ENCODE data around the gene ELAPOR1.
A peak's percentile ranks its signal among the peaks of the same experiment; 100 is the strongest.

ELAPOR1 gene

GRCh38 chr1:109113590-109114341, at the start of gene ELAPOR1:
Gene ELAPOR1, plus strand, starts transcription at chr1:109114115. Its CDS starts 69 bp downstream, at chr1:109114184.
- Mint-ChIP-seq H3K27me3 (peaks cover 14% of the 10 kb centered on the region), H3K4me3 (peak within 1 kb of the TSS; percentile 76), H3K9me3 (no peaks in the 10 kb centered on the region), H3K27ac (peak within 1 kb of the TSS; percentile 76), H3K4me1 (peaks cover 59% of the 10 kb centered on the region), H3K36me3 (ENCODE audit: low read depth) (peaks cover 9% of the 10 kb centered on the region)
- DNase-seq (peak; percentile 73), ATAC-seq (peak; percentile 65)

- H3K4me3 Mint-ChIP-seq, result no peak overlapping the region
- H3K9me3 Mint-ChIP-seq, result no peaks in the 10 kb centered on the region
- H3K4me1 Mint-ChIP-seq, result no peaks in the 10 kb centered on the region
- no peak overlapping the region for H3K27ac Mint-ChIP-seq
- H3K36me3 Mint-ChIP-seq (ENCODE audit: low read depth), result peaks cover 28% of the 10 kb centered on the region
- DNase-seq (no peak), ATAC-seq (no peak)
- H3K27me3 Mint-ChIP-seq, result no peaks in the 10 kb centered on the region
Observed at GRCh38 chr1:109065137-109065536, 48.8 kb upstream of the ELAPOR1 start.

- no peaks in the 10 kb centered on the region for H3K27me3 Mint-ChIP-seq
- peaks cover 2% of the 10 kb centered on the region for H3K4me1 Mint-ChIP-seq
- DNase-seq (no peak), ATAC-seq (no peak)
- H3K9me3 Mint-ChIP-seq, result no peaks in the 10 kb centered on the region
- H3K27ac Mint-ChIP-seq, result no peak overlapping the region
- H3K4me3 Mint-ChIP-seq, result no peak overlapping the region
- peaks cover 26% of the 10 kb centered on the region for H3K36me3 Mint-ChIP-seq (ENCODE audit: low read depth)
Observed at GRCh38 chr1:109067883-109068282, 46.0 kb upstream of the ELAPOR1 start.

- Mint-ChIP-seq H3K27ac (no peak overlapping the region), H3K4me3 (no peak overlapping the region), H3K36me3 (ENCODE audit: low read depth) (peaks cover 24% of the 10 kb centered on the region), H3K9me3 (no peaks in the 10 kb centered on the region), H3K27me3 (no peaks in the 10 kb centered on the region), H3K4me1 (peaks cover 5% of the 10 kb centered on the region)
- ATAC-seq (no peak), DNase-seq (no peak)
Observed at GRCh38 chr1:109069294-109069693, 44.6 kb upstream of the ELAPOR1 start.

GRCh38 chr1:109075531-109076490, 38.1 kb upstream of the ELAPOR1 start, which contains the start of gene TAF13:
Gene TAF13, minus strand, starts transcription at chr1:109076003. Its CDS starts 56 bp downstream, at chr1:109075947.
- H3K9me3 Mint-ChIP-seq, result no peaks in the 10 kb centered on the region
- ATAC-seq (peak; percentile 100), DNase-seq (peak; percentile 92)
- peaks cover 6% of the 10 kb centered on the region for H3K36me3 Mint-ChIP-seq (ENCODE audit: low read depth)
- H3K4me1 Mint-ChIP-seq, result peaks cover 16% of the 10 kb centered on the region
- peak within 1 kb of the TSS; percentile 98 for H3K4me3 Mint-ChIP-seq
- H3K27me3 Mint-ChIP-seq, result no peaks in the 10 kb centered on the region
- peak within 1 kb of the TSS; percentile 95 for H3K27ac Mint-ChIP-seq

GRCh38 chr1:109078317-109078716, 35.6 kb upstream of the ELAPOR1 start:
- ATAC-seq, result no peak
- Mint-ChIP-seq H3K36me3 (ENCODE audit: low read depth) (peaks cover 5% of the 10 kb centered on the region), H3K9me3 (no peaks in the 10 kb centered on the region), H3K4me1 (peaks cover 16% of the 10 kb centered on the region), H3K27ac (no peak overlapping the region), H3K27me3 (no peaks in the 10 kb centered on the region), H3K4me3 (no peak overlapping the region)
- DNase-seq, result no peak

- DNase-seq (no peak), ATAC-seq (no peak)
- Mint-ChIP-seq H3K9me3 (no peaks in the 10 kb centered on the region), H3K4me1 (peaks cover 14% of the 10 kb centered on the region), H3K27ac (no peak overlapping the region), H3K36me3 (ENCODE audit: low read depth) (peaks cover 5% of the 10 kb centered on the region), H3K4me3 (no peak overlapping the region), H3K27me3 (no peaks in the 10 kb centered on the region)
Observed at GRCh38 chr1:109079240-109079622, 34.7 kb upstream of the ELAPOR1 start.

- ATAC-seq, result no peak
- Mint-ChIP-seq H3K27me3 (no peaks in the 10 kb centered on the region), H3K27ac (no peak overlapping the region), H3K36me3 (ENCODE audit: low read depth) (peaks cover 4% of the 10 kb centered on the region), H3K4me1 (peaks cover 8% of the 10 kb centered on the region), H3K9me3 (no peaks in the 10 kb centered on the region), H3K4me3 (no peak overlapping the region)
- DNase-seq, result no peak
Observed at GRCh38 chr1:109080441-109081082, 33.4 kb upstream of the ELAPOR1 start.

GRCh38 chr1:109083501-109083900, 30.4 kb upstream of the ELAPOR1 start:
- no peak for DNase-seq
- Mint-ChIP-seq H3K4me1 (peaks cover 2% of the 10 kb centered on the region), H3K4me3 (no peak overlapping the region), H3K27ac (no peak overlapping the region), H3K36me3 (ENCODE audit: low read depth) (no peaks in the 10 kb centered on the region), H3K9me3 (no peaks in the 10 kb centered on the region), H3K27me3 (no peaks in the 10 kb centered on the region)
- no peak for ATAC-seq

GRCh38 chr1:109083923-109084322, 30.0 kb upstream of the ELAPOR1 start:
- Mint-ChIP-seq H3K27me3 (no peaks in the 10 kb centered on the region), H3K9me3 (no peaks in the 10 kb centered on the region), H3K4me1 (peaks cover 2% of the 10 kb centered on the region), H3K4me3 (no peak overlapping the region), H3K27ac (no peak overlapping the region), H3K36me3 (ENCODE audit: low read depth) (no peaks in the 10 kb centered on the region)
- DNase-seq (no peak), ATAC-seq (no peak)

- H3K27ac Mint-ChIP-seq, result no peak overlapping the region
- no peaks in the 10 kb centered on the region for H3K9me3 Mint-ChIP-seq
- peaks cover 5% of the 10 kb centered on the region for H3K4me1 Mint-ChIP-seq
- H3K36me3 Mint-ChIP-seq (ENCODE audit: low read depth), result no peaks in the 10 kb centered on the region
- no peak overlapping the region for H3K4me3 Mint-ChIP-seq
- H3K27me3 Mint-ChIP-seq, result no peaks in the 10 kb centered on the region
- DNase-seq (no peak), ATAC-seq (peak; percentile 49)
Observed at GRCh38 chr1:109084563-109085517, 29.1 kb upstream of the ELAPOR1 start.

- peaks cover 30% of the 10 kb centered on the region for H3K4me1 Mint-ChIP-seq
- peak overlapping the region; percentile 91 for H3K27ac Mint-ChIP-seq
- DNase-seq (peak; percentile 51), ATAC-seq (no peak)
- H3K36me3 Mint-ChIP-seq (ENCODE audit: low read depth), result peaks cover 14% of the 10 kb centered on the region
- H3K9me3 Mint-ChIP-seq, result no peaks in the 10 kb centered on the region
- H3K4me3 Mint-ChIP-seq, result peak overlapping the region; percentile 92
- no peaks in the 10 kb centered on the region for H3K27me3 Mint-ChIP-seq
Observed at GRCh38 chr1:109089242-109090015, 24.5 kb upstream of the ELAPOR1 start.
